ENCODE data around the gene COLEC12.

DNA sequence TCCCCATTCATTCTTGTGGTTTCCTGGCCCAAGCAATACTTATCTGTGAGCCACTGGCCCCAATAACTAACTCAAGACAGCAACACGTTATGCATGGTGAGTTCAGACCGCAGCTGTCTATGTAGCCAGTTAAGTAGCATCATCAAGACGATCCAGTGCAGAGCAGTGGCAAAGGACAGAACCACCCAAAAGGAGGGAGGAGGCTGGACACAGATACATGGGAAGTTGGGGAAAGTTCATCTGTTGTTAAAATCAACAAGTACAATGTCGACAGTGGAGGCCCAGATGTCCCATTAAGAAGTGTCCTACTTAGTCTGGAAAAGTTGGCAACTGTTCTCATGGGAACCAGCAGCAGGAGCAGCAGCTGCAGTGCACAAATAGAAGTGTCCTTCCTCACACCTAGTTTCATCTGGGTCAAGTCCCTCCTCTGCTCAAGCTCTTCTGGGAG is 125.8 kb downstream of the COLEC12 start:
- TF ChIP-seq, protein P1, sequence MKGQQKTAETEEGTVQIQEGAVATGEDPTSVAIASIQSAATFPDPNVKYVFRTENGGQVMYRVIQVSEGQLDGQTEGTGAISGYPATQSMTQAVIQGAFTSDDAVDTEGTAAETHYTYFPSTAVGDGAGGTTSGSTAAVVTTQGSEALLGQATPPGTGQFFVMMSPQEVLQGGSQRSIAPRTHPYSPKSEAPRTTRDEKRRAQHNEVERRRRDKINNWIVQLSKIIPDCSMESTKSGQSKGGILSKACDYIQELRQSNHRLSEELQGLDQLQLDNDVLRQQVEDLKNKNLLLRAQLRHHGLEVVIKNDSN (IDR thresholded peaks at IDR 0.05; ENCODE audit: borderline replicate concordance, extremely low read length, insufficient read depth, low read depth, low read length): no peak
- TF ChIP-seq, protein P2, sequence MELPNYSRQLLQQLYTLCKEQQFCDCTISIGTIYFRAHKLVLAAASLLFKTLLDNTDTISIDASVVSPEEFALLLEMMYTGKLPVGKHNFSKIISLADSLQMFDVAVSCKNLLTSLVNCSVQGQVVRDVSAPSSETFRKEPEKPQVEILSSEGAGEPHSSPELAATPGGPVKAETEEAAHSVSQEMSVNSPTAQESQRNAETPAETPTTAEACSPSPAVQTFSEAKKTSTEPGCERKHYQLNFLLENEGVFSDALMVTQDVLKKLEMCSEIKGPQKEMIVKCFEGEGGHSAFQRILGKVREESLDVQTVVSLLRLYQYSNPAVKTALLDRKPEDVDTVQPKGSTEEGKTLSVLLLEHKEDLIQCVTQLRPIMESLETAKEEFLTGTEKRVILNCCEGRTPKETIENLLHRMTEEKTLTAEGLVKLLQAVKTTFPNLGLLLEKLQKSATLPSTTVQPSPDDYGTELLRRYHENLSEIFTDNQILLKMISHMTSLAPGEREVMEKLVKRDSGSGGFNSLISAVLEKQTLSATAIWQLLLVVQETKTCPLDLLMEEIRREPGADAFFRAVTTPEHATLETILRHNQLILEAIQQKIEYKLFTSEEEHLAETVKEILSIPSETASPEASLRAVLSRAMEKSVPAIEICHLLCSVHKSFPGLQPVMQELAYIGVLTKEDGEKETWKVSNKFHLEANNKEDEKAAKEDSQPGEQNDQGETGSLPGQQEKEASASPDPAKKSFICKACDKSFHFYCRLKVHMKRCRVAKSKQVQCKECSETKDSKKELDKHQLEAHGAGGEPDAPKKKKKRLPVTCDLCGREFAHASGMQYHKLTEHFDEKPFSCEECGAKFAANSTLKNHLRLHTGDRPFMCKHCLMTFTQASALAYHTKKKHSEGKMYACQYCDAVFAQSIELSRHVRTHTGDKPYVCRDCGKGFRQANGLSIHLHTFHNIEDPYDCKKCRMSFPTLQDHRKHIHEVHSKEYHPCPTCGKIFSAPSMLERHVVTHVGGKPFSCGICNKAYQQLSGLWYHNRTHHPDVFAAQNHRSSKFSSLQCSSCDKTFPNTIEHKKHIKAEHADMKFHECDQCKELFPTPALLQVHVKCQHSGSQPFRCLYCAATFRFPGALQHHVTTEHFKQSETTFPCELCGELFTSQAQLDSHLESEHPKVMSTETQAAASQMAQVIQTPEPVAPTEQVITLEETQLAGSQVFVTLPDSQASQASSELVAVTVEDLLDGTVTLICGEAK (IDR thresholded peaks at IDR 0.05; ENCODE audit: borderline replicate concordance): no peak
- TF ChIP-seq RBBP5 (conservative IDR thresholded peaks at IDR 0.05) (no peak), YY1 (IDR thresholded peaks at IDR 0.05; ENCODE audit: low read depth, low read length) (no peak), POLR2AphosphoS5 (IDR thresholded peaks at IDR 0.05; ENCODE audit: low read length) (no peak), GATAD2B (conservative IDR thresholded peaks at IDR 0.05; ENCODE audit: low read depth) (no peak), SP1 (IDR thresholded peaks at IDR 0.05; ENCODE audit: low read depth, low read length) (no peak), WRNIP1 (IDR thresholded peaks at IDR 0.05; ENCODE audit: borderline replicate concordance, low read depth, low read length) (no peak), PAX5 (IDR thresholded peaks at IDR 0.05; ENCODE audit: borderline replicate concordance, low read depth, low read length) (no peak)
- TF ChIP-seq, protein P3, sequence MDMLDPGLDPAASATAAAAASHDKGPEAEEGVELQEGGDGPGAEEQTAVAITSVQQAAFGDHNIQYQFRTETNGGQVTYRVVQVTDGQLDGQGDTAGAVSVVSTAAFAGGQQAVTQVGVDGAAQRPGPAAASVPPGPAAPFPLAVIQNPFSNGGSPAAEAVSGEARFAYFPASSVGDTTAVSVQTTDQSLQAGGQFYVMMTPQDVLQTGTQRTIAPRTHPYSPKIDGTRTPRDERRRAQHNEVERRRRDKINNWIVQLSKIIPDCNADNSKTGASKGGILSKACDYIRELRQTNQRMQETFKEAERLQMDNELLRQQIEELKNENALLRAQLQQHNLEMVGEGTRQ (IDR thresholded peaks at IDR 0.05; ENCODE audit: borderline replicate concordance, low read depth, low read length): no peak
- TF ChIP-seq, protein P4, sequence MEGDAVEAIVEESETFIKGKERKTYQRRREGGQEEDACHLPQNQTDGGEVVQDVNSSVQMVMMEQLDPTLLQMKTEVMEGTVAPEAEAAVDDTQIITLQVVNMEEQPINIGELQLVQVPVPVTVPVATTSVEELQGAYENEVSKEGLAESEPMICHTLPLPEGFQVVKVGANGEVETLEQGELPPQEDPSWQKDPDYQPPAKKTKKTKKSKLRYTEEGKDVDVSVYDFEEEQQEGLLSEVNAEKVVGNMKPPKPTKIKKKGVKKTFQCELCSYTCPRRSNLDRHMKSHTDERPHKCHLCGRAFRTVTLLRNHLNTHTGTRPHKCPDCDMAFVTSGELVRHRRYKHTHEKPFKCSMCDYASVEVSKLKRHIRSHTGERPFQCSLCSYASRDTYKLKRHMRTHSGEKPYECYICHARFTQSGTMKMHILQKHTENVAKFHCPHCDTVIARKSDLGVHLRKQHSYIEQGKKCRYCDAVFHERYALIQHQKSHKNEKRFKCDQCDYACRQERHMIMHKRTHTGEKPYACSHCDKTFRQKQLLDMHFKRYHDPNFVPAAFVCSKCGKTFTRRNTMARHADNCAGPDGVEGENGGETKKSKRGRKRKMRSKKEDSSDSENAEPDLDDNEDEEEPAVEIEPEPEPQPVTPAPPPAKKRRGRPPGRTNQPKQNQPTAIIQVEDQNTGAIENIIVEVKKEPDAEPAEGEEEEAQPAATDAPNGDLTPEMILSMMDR (IDR thresholded peaks at IDR 0.05 in 2 of 3, conservative IDR thresholded peaks at IDR 0.05 in 1 of 3; ENCODE audit: control insufficient read depth in 2 of 3, extremely low read depth in 1 of 3, insufficient read depth in 1 of 3, low read depth in 3 of 3, low read length in 3 of 3): no peak

All from GM12878 (cell line).